Activated naive CD8-positive, alpha-beta T cell treated with anti-CD3 and anti-CD28 coated beads, Interleukin-2, amount 50 U/mL, for 24 hours (primary cell): ENCODE results near the gene GPAM.
A peak's percentile ranks its signal among the peaks of the same experiment; 100 is the strongest.

Source experiments
- ATAC-seq: fragments of 150-1000 bp; cut with Tn5 transposase; one replicate; pipeline ENCODE4 v1.10.0; 2021
- DNase-seq: peaks from one replicate; pipeline ENCODE4 v3.0.0; 2021
- H3K27ac Mint-ChIP-seq: one replicate; pipeline ENCODE4 v1.8.0; 2021; ENCODE audit warnings: mild to moderate bottlenecking, mixed read lengths
- H3K27me3 Mint-ChIP-seq: one replicate; pipeline ENCODE4 v1.8.0; 2021; ENCODE audit warnings: mixed read lengths
- H3K36me3 Mint-ChIP-seq: one replicate; pipeline ENCODE4 v1.8.0; 2021; ENCODE audit warnings: low read depth, mixed read lengths
- H3K4me1 Mint-ChIP-seq: one replicate; pipeline ENCODE4 v1.8.0; 2021; ENCODE audit warnings: mixed read lengths
- H3K4me3 Mint-ChIP-seq: one replicate; pipeline ENCODE4 v1.8.0; 2021; ENCODE audit warnings: mild to moderate bottlenecking, moderate library complexity, mixed read lengths
- H3K9me3 Mint-ChIP-seq: one replicate; pipeline ENCODE4 v1.8.0; 2021; ENCODE audit warnings: mixed read lengths

The GPAM gene

GRCh38 chr10:112221545-112221944 is 38.0 kb upstream of the GPAM start:
- H3K27ac Mint-ChIP-seq = no peak overlapping the region
- no peaks in the 10 kb centered on the region for H3K4me1 Mint-ChIP-seq
- no peak for DNase-seq
- H3K27me3 Mint-ChIP-seq = peaks cover 6% of the 10 kb centered on the region
- H3K9me3 Mint-ChIP-seq = peaks cover 11% of the 10 kb centered on the region
- H3K36me3 Mint-ChIP-seq = no peaks in the 10 kb centered on the region
- no peak for ATAC-seq
- no peak overlapping the region for H3K4me3 Mint-ChIP-seq

DNA sequence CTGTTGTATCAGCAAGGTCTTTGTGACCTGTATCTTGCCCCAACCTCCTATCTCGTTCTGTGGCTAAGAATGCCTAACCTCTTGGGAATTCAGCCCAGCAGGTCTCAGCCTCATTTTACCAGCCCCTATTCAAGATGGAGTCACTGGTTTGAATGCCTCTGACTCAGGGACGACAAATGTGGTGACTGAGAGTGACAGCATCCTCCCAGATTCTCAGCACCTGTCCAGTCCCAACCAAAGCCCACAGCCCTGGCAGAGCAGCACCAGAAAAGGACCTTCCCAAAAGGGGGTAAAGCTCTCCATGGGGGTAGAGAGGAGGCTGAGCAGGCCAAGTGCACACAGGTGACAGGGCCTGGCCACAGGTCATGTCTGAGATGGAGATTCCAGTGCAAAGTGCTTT is 35.4 kb upstream of the GPAM start:
- H3K4me3 Mint-ChIP-seq = no peak overlapping the region
- H3K27me3 Mint-ChIP-seq = peaks cover 6% of the 10 kb centered on the region
- DNase-seq = no peak
- no peak overlapping the region for H3K27ac Mint-ChIP-seq
- peaks cover 11% of the 10 kb centered on the region for H3K9me3 Mint-ChIP-seq
- ATAC-seq = no peak
- H3K4me1 Mint-ChIP-seq = no peaks in the 10 kb centered on the region
- H3K36me3 Mint-ChIP-seq = no peaks in the 10 kb centered on the region

- no peaks in the 10 kb centered on the region for H3K4me1 Mint-ChIP-seq
- H3K4me3 Mint-ChIP-seq = no peak overlapping the region
- DNase-seq (no peak), ATAC-seq (no peak)
- H3K36me3 Mint-ChIP-seq = no peaks in the 10 kb centered on the region
- no peak overlapping the region for H3K27ac Mint-ChIP-seq
- peaks cover 6% of the 10 kb centered on the region for H3K27me3 Mint-ChIP-seq
- peaks cover 11% of the 10 kb centered on the region for H3K9me3 Mint-ChIP-seq
These were observed 34.4 kb upstream of the GPAM start for GRCh38 chr10:112218036-112218390.

- ATAC-seq (no peak), DNase-seq (no peak)
- Mint-ChIP-seq H3K4me1 (no peaks in the 10 kb centered on the region), H3K4me3 (no peak overlapping the region), H3K27ac (no peak overlapping the region), H3K36me3 (no peaks in the 10 kb centered on the region), H3K27me3 (peaks cover 6% of the 10 kb centered on the region), H3K9me3 (peaks cover 11% of the 10 kb centered on the region)
These were observed 33.9 kb upstream of the GPAM start for GRCh38 chr10:112217386-112218035.

GRCh38 chr10:112216966-112217365 is 33.4 kb upstream of the GPAM start:
- no peak for DNase-seq
- Mint-ChIP-seq H3K27me3 (peaks cover 6% of the 10 kb centered on the region), H3K4me3 (no peak overlapping the region), H3K27ac (no peak overlapping the region), H3K4me1 (no peaks in the 10 kb centered on the region), H3K9me3 (peaks cover 11% of the 10 kb centered on the region), H3K36me3 (no peaks in the 10 kb centered on the region)
- no peak for ATAC-seq

DNA sequence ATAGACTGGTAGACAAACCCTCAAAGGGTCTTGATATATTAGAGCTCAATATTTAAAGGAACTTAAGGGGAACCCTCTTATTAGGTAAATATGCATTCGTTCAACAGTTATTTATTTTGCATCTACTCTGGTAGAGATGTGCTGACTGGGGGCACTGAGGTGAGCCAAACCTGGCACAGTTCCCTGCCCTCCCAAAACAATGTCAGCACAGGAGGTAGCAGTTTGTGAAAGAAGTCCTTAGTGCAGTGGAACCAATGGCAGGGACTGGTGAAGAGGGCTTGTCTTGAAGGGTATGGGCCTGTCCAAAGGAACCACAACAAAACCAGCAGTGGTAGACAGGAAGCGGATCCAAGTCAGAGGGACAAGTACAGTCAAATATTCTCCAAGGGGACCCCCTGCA is 32.6 kb upstream of the GPAM start:
- no peaks in the 10 kb centered on the region for H3K36me3 Mint-ChIP-seq

GRCh38 chr10:112215342-112215774 is 31.8 kb upstream of the GPAM start:
- ATAC-seq (no peak), DNase-seq (no peak)
- Mint-ChIP-seq H3K4me3 (no peak overlapping the region), H3K4me1 (no peaks in the 10 kb centered on the region), H3K36me3 (no peaks in the 10 kb centered on the region), H3K9me3 (peaks cover 2% of the 10 kb centered on the region), H3K27me3 (peaks cover 8% of the 10 kb centered on the region), H3K27ac (no peak overlapping the region)

More for the DNA sequence above, 32.6 kb upstream of the GPAM start:
- Mint-ChIP-seq H3K4me1 (no peaks in the 10 kb centered on the region), H3K27me3 (peaks cover 8% of the 10 kb centered on the region), H3K9me3 (peaks cover 10% of the 10 kb centered on the region), H3K4me3 (no peak overlapping the region), H3K27ac (no peak overlapping the region)
- ATAC-seq (no peak), DNase-seq (no peak)

GRCh38 chr10:112214298-112214926 is 30.8 kb upstream of the GPAM start:
- Mint-ChIP-seq H3K27ac (no peak overlapping the region), H3K36me3 (no peaks in the 10 kb centered on the region), H3K4me1 (no peaks in the 10 kb centered on the region), H3K27me3 (peaks cover 8% of the 10 kb centered on the region), H3K9me3 (no peaks in the 10 kb centered on the region), H3K4me3 (no peak overlapping the region)
- ATAC-seq (no peak), DNase-seq (no peak)

- Mint-ChIP-seq H3K27me3 (peaks cover 8% of the 10 kb centered on the region), H3K4me1 (no peaks in the 10 kb centered on the region), H3K36me3 (no peaks in the 10 kb centered on the region), H3K27ac (no peak overlapping the region), H3K9me3 (no peaks in the 10 kb centered on the region), H3K4me3 (no peak overlapping the region)
- DNase-seq = no peak
- no peak for ATAC-seq
These were observed 30.3 kb upstream of the GPAM start for GRCh38 chr10:112213836-112214235.

DNA sequence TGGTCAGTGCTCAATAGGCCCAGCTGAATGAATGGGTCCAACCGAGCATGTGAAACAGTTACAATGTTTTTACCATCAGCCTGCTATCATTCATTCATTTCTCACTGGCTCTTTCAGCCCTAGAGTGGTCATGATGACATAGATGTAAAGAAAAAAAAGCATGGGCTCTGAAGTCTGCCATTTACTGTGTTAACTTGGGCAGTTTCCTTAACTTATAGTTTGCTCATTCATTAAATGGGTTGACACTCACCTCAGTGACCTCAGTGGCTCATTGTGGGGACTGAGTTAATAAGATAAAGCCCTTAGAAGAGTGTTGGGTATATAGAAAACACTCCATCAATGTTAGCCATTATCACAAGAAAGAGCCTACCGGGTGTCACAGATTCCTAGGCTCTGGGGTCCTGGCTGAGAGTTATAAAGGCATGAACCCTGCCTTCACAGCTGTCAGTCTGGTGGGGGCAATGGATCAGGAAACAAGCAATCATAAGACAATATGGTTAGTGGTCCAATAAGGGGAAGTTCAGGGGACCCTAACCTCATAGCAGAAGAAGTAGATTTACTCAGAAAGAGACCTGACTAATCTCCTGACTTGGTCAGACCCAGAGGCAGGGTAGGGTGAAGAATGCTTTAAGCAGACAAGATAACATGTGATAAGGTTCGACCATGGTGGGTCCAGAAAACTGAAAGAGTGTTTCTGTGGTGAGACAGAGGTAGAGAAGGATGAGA is 29.7 kb upstream of the GPAM start:
- ATAC-seq (peak; percentile 30), DNase-seq (no peak)
- no peaks in the 10 kb centered on the region for H3K9me3 Mint-ChIP-seq
- peaks cover 7% of the 10 kb centered on the region for H3K27me3 Mint-ChIP-seq
- no peaks in the 10 kb centered on the region for H3K4me1 Mint-ChIP-seq
- H3K27ac Mint-ChIP-seq = no peak overlapping the region
- H3K36me3 Mint-ChIP-seq = no peaks in the 10 kb centered on the region
- H3K4me3 Mint-ChIP-seq = no peak overlapping the region

GRCh38 chr10:112210666-112211065 is 27.1 kb upstream of the GPAM start:
- no peaks in the 10 kb centered on the region for H3K4me1 Mint-ChIP-seq
- peaks cover 5% of the 10 kb centered on the region for H3K27me3 Mint-ChIP-seq
- DNase-seq = no peak
- ATAC-seq = no peak
- H3K36me3 Mint-ChIP-seq = no peaks in the 10 kb centered on the region
- H3K4me3 Mint-ChIP-seq = no peak overlapping the region
- no peak overlapping the region for H3K27ac Mint-ChIP-seq
- no peaks in the 10 kb centered on the region for H3K9me3 Mint-ChIP-seq

DNA sequence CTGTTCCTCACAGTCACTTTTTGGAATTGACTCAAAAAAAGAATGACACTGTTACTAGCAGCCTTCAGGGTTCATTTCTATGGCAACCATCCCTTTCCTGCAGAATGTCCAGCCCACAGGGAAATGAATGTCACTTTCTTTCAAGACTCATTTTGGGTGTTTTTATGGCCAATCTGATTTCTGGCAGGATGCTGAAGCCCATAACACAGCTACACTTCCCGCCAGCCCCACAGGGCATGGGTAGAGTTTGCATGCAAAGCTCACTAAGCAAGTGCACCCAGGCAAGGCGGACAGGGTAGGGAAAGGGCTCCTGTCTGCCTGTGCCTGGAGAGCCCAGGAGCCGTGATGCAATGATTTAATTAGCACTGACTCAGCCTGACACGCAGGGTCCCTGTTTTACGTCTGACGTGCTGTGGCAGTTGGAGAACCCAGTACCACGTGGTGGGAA is 26.1 kb upstream of the GPAM start:
- Mint-ChIP-seq H3K4me3 (no peak overlapping the region), H3K27ac (no peak overlapping the region), H3K9me3 (no peaks in the 10 kb centered on the region), H3K27me3 (peaks cover 5% of the 10 kb centered on the region), H3K36me3 (no peaks in the 10 kb centered on the region), H3K4me1 (no peaks in the 10 kb centered on the region)
- DNase-seq = no peak
- no peak for ATAC-seq

GRCh38 chr10:112208997-112209396 is 25.4 kb upstream of the GPAM start:
- H3K27ac Mint-ChIP-seq = no peak overlapping the region
- H3K4me3 Mint-ChIP-seq = no peak overlapping the region
- ATAC-seq (peak; percentile 61), DNase-seq (no peak)
- no peaks in the 10 kb centered on the region for H3K4me1 Mint-ChIP-seq
- peaks cover 5% of the 10 kb centered on the region for H3K27me3 Mint-ChIP-seq
- H3K36me3 Mint-ChIP-seq = no peaks in the 10 kb centered on the region
- no peaks in the 10 kb centered on the region for H3K9me3 Mint-ChIP-seq

DNA sequence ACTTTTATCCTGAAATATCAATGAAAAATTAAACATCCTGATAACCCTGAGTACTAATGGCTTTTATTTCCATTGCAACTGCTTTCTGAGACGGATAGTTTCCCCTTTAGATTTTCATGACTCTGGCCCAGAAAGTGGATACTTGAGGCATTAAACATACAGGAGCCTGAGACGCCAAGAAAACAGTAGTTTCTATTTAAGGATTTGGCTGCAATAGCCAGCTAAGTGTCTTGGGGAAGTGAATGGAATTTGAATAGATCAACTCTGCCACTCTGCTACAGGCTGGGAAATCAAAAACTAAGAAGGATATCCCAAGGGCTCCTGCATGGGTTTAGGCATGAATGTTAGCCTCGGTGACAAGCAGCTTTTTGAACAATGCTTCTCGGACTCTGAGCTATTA is 24.7 kb upstream of the GPAM start:
- no peak for DNase-seq
- peaks cover 7% of the 10 kb centered on the region for H3K27me3 Mint-ChIP-seq
- no peak for ATAC-seq
- no peak overlapping the region for H3K4me3 Mint-ChIP-seq
- H3K9me3 Mint-ChIP-seq = no peaks in the 10 kb centered on the region
- peaks cover 4% of the 10 kb centered on the region for H3K4me1 Mint-ChIP-seq
- H3K36me3 Mint-ChIP-seq = no peaks in the 10 kb centered on the region
- no peak overlapping the region for H3K27ac Mint-ChIP-seq
